ENCODE measurements around the gene ERO1B. TPM values are rescaled to one million over a fixed set of nuclear protein-coding genes. Genes with fewer than 3 reads are reported as not detected.

ERO1B gene
- total RNA-seq, 1 experiment from 2014 or later, result 6.4 TPM

DNA sequence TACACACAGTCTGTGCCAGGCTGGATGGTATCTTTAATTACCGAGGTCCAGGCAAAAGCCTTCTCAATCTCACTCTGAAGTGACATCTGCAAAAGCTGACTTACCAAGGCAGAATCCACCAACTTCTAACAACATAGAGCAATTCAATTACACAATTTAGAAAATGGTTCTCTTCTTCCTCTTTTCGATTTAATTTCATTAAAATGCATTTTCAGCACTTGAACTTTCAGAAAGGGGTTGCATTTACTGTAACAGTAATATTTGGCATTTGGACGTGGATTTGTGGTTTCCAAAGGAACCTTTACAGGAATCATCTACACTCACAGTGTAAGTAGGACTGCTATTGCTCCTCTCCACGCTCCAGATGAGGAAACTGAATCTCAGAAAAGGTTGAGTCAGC, 53.3 kb downstream of the ERO1B start:
- TF ChIP-seq, protein P1, sequence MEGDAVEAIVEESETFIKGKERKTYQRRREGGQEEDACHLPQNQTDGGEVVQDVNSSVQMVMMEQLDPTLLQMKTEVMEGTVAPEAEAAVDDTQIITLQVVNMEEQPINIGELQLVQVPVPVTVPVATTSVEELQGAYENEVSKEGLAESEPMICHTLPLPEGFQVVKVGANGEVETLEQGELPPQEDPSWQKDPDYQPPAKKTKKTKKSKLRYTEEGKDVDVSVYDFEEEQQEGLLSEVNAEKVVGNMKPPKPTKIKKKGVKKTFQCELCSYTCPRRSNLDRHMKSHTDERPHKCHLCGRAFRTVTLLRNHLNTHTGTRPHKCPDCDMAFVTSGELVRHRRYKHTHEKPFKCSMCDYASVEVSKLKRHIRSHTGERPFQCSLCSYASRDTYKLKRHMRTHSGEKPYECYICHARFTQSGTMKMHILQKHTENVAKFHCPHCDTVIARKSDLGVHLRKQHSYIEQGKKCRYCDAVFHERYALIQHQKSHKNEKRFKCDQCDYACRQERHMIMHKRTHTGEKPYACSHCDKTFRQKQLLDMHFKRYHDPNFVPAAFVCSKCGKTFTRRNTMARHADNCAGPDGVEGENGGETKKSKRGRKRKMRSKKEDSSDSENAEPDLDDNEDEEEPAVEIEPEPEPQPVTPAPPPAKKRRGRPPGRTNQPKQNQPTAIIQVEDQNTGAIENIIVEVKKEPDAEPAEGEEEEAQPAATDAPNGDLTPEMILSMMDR (IDR thresholded peaks at IDR 0.05; ENCODE audit: unreplicated experiment), result no peak
- H3K4me1 Mint-ChIP-seq (ENCODE audit: low read depth, unreplicated experiment), result no peaks in the 10 kb centered on the region
- no peak overlapping the region for H3K27ac Mint-ChIP-seq (ENCODE audit: unreplicated experiment)
- H3K27me3 Mint-ChIP-seq (ENCODE audit: unreplicated experiment), result no peaks in the 10 kb centered on the region
- BruUV-seq (replicated peaks), result no TSS peak
- H3K36me3 Mint-ChIP-seq (ENCODE audit: insufficient read depth, unreplicated experiment), result no peaks in the 10 kb centered on the region
- H3K9me3 Mint-ChIP-seq (ENCODE audit: low read depth, unreplicated experiment), result no peaks in the 10 kb centered on the region
- no peak overlapping the region for H3K4me3 Mint-ChIP-seq (ENCODE audit: low read depth, unreplicated experiment)
- intact Hi-C loops (cut with micrococcal nuclease; ENCODE audit: unreplicated experiment), result no loop called here
- DNase-seq, result no peak
- CTCF ChIA-PET, result no interaction called here

DNA sequence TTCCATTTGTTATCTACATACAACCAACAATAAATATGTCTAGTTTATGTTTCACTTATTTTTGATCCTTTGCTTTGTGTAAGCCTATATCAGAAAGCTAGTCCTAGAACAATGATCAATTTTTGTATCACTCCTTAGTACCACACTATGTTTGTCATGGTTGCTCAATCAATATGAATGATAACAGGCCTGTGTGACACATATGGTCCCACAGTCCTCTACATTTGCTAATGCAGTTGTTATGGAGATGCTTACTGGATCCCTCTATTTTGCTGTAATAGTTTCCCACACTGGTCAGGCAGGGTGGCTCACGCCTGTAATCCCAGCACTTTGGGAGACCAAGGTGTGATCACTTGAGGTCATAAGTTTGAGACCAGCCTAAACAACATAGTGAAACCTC, 59.1 kb downstream of the ERO1B start:
- no peaks in the 10 kb centered on the region for H3K36me3 Mint-ChIP-seq (ENCODE audit: insufficient read depth, unreplicated experiment)
- H3K27ac Mint-ChIP-seq (ENCODE audit: unreplicated experiment), result no peak overlapping the region
- BruUV-seq (replicated peaks), result no TSS peak
- no peak overlapping the region for H3K4me3 Mint-ChIP-seq (ENCODE audit: low read depth, unreplicated experiment)
- no peaks in the 10 kb centered on the region for H3K4me1 Mint-ChIP-seq (ENCODE audit: low read depth, unreplicated experiment)
- no peak for DNase-seq
- CTCF ChIA-PET, result interaction anchor here (0.7 kb wide), 1 partner anchor 1190 kb away, joined by 7 read pairs; no protein-coding TSS in a partner anchor
- intact Hi-C loops (cut with micrococcal nuclease; ENCODE audit: unreplicated experiment), result no loop called here
- no peaks in the 10 kb centered on the region for H3K27me3 Mint-ChIP-seq (ENCODE audit: unreplicated experiment)
- no peaks in the 10 kb centered on the region for H3K9me3 Mint-ChIP-seq (ENCODE audit: low read depth, unreplicated experiment)
- TF ChIP-seq, protein P1 (IDR thresholded peaks at IDR 0.05; ENCODE audit: unreplicated experiment), result no peak

DNA sequence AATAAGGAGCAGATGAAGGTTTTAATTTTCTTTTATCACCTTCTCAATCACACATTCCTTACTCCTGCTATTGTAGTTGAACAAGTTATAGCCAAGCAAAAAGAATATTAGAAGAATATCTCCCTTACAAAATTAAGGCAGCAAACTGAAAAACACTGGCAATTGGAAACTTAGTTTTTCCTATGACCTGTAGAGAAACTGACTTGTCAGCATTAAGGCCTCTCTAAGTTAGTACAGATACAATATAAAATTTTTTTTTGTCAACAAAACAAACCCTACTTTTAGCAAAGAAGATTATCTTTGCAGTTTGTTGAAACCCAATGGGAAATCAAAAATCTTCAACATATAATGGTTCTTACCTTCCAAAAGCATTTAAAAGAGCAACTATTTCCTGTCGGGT, 61.3 kb downstream of the ERO1B start:
- Mint-ChIP-seq H3K4me1 (ENCODE audit: low read depth, unreplicated experiment) (no peaks in the 10 kb centered on the region), H3K9me3 (ENCODE audit: low read depth, unreplicated experiment) (no peaks in the 10 kb centered on the region), H3K27me3 (ENCODE audit: unreplicated experiment) (no peaks in the 10 kb centered on the region), H3K36me3 (ENCODE audit: insufficient read depth, unreplicated experiment) (no peaks in the 10 kb centered on the region), H3K27ac (ENCODE audit: unreplicated experiment) (no peak overlapping the region), H3K4me3 (ENCODE audit: low read depth, unreplicated experiment) (no peak overlapping the region)
- intact Hi-C loops (cut with micrococcal nuclease; ENCODE audit: unreplicated experiment), result no loop called here
- no TSS peak for BruUV-seq (replicated peaks)
- CTCF ChIA-PET, result interaction anchor here (0.6 to 0.7 kb wide), 3 partner anchors 9 to 579 kb away, joined by 3 to 13 read pairs (median 4); no protein-coding TSS in a partner anchor
- no peak for DNase-seq
- TF ChIP-seq, protein P1 (IDR thresholded peaks at IDR 0.05; ENCODE audit: unreplicated experiment), result no peak

DNA sequence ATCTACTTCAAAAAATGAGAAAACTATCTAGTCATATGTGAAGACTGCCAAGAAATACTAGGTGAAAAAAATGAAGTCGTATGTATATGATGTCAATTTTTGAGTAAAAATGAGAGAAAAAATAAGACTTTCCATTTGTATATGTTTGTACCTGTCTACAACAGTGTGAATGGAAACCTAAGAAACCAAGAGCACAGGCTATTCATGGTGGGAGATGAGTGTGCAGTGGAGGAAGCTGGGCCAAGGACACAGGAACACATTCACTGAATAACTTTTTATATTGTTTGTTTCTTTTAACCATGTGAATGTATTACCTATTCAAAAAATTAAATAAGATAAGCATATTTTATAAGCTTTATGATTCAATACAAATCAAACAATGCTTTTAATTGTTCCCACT, 67.0 kb downstream of the ERO1B start:
- no peaks in the 10 kb centered on the region for H3K9me3 Mint-ChIP-seq (ENCODE audit: low read depth, unreplicated experiment)
- no peak overlapping the region for H3K27ac Mint-ChIP-seq (ENCODE audit: unreplicated experiment)
- no TSS peak for BruUV-seq (replicated peaks)
- no peaks in the 10 kb centered on the region for H3K36me3 Mint-ChIP-seq (ENCODE audit: insufficient read depth, unreplicated experiment)
- no peaks in the 10 kb centered on the region for H3K4me1 Mint-ChIP-seq (ENCODE audit: low read depth, unreplicated experiment)
- intact Hi-C loops (cut with micrococcal nuclease; ENCODE audit: unreplicated experiment), result no loop called here
- no peaks in the 10 kb centered on the region for H3K27me3 Mint-ChIP-seq (ENCODE audit: unreplicated experiment)
- no peak overlapping the region for H3K4me3 Mint-ChIP-seq (ENCODE audit: low read depth, unreplicated experiment)
- CTCF ChIA-PET, result interaction anchor here (0.6 kb wide), 1 partner anchor 289 kb away, joined by 4 read pairs; no protein-coding TSS in a partner anchor
- no peak for DNase-seq
- TF ChIP-seq, protein P1 (IDR thresholded peaks at IDR 0.05; ENCODE audit: unreplicated experiment), result no peak
